ENCODE measurements around the gene SEMA3D.

The SEMA3D gene

GRCh38 chr7:85204496-85204895 is 17.6 kb upstream of the SEMA3D start:
- TF ChIP-seq POLR2A (IDR thresholded peaks at IDR 0.05; ENCODE audit: low read length) (no peak), GATA1 (IDR thresholded peaks at IDR 0.05; ENCODE audit: low read depth, low read length) (no peak)

DNA sequence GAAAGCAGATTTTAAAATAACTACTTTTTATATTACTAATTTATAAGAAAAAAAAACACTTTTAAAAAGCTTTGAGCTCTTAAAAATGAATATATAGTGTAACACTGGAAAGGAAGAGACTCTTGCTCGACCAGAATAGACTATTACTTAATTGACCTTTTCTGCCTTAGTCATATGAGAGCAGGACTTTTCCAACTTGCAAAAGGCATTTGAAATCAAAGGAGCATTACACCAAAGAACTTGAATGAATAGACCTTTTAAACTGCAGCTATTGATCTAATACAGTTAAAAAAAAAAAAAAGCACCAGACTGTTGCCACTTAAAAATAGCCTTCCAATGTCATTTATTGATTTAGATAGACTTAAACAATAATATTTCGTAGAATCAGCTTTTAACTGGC is 17.2 kb upstream of the SEMA3D start:
- DNase-seq = no peak
- TF ChIP-seq GATA1 (IDR thresholded peaks at IDR 0.05; ENCODE audit: low read depth, low read length) (no peak), POLR2A (IDR thresholded peaks at IDR 0.05; ENCODE audit: low read length) (no peak)

More at GRCh38 chr7:85204496-85204895, 17.6 kb upstream of the SEMA3D start:
- DNase-seq = no peak

GRCh38 chr7:85201209-85201608 is 14.4 kb upstream of the SEMA3D start:
- DNase-seq = no peak
- no peak for TF ChIP-seq GATA1 (IDR thresholded peaks at IDR 0.05; ENCODE audit: low read depth, low read length)
- TF ChIP-seq POLR2A (IDR thresholded peaks at IDR 0.05; ENCODE audit: low read length) = no peak

DNA sequence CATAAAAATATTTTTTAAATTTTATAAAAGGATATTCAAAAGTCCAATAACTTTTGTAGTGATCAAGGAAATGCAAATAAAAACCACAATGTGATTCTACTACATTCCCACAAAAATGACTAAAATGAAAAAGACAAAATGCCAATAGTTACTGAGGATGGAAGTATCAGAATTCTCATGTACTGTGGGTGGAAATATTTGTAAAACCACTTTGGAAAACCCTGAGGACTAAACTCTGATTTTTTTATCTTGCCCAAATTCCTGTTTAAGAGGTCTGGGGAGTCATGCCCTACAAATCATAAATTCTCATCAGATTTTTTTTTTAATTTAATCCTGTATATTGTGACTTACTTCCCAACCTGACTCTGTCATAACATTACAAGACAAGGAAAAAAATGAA is 9.8 kb upstream of the SEMA3D start:
- TF ChIP-seq POLR2A (IDR thresholded peaks at IDR 0.05; ENCODE audit: low read length) = no peak
- TF ChIP-seq GATA1 (IDR thresholded peaks at IDR 0.05; ENCODE audit: low read depth, low read length) = no peak

DNA sequence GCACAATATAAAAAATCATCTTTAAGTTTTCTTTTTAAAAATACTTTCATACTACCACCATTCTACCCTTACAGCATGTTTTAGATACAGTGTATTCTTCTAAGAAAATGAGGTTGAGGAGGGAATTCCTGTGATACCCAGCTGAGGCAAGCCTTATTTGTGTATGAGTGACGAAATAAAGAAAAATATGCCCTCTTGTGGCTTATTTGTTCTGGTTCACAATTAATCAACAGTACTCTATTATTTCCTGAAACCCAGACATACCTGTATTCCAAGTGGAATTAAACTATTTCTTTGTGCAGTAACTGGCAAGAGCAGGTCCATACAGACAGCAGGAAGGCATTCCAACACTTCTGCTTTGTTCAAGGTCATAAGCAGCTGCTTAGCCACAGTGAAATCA is 4.5 kb upstream of the SEMA3D start:
- no peak for DNase-seq
- TF ChIP-seq POLR2A (IDR thresholded peaks at IDR 0.05; ENCODE audit: low read length) = no peak
- no peak for TF ChIP-seq GATA1 (IDR thresholded peaks at IDR 0.05; ENCODE audit: low read depth, low read length)

More for the DNA sequence above, 9.8 kb upstream of the SEMA3D start:
- DNase-seq = no peak

- DNase-seq = no peak
These were observed 754 bp downstream of the SEMA3D start for GRCh38 chr7:85186083-85186520.

DNA sequence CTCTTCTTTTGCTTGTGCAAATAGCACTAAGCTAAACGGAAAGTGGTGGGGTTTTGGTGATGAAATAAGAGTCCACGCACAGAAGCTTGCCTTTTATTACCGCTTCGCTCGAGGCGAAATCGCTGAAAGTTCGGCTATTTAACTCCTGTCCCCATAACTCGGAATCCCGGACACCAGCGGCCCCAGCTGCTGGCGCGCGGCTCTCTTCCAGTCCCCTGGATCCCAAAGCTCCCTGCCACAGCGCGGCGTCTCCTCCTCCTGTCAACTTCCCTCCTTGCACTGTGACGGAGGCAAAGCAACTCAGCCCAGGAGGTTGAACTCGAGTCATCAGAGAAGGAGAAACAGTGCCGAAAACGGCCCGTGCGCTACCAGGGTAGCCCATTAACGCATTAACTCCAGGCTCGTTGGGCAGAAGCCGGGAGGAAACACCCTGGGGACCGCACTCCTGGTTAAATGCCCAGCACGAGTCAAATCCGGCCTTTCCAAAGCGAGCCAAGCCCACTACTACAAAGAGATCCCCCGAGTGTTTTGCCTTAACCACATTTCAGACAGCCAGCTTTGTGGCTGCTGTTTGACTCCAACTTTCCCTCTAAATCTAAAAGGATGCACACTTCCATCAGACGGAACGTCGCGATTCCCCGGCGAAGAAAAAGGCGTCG is 1.3 kb downstream of the SEMA3D start:
- TF ChIP-seq GATA1 (IDR thresholded peaks at IDR 0.05; ENCODE audit: low read depth, low read length) = no peak
- no peak for TF ChIP-seq POLR2A (IDR thresholded peaks at IDR 0.05; ENCODE audit: low read length)

More at GRCh38 chr7:85186083-85186520, 754 bp downstream of the SEMA3D start:
- TF ChIP-seq POLR2A (IDR thresholded peaks at IDR 0.05; ENCODE audit: low read length) (no peak), GATA1 (IDR thresholded peaks at IDR 0.05; ENCODE audit: low read depth, low read length) (no peak)

GRCh38 chr7:85184599-85185423 is 2.0 kb downstream of the SEMA3D start:
- TF ChIP-seq POLR2A (IDR thresholded peaks at IDR 0.05; ENCODE audit: low read length) = no peak
- DNase-seq = no peak

More for the DNA sequence above, 1.3 kb downstream of the SEMA3D start:
- DNase-seq = no peak

- no peak for TF ChIP-seq POLR2A (IDR thresholded peaks at IDR 0.05; ENCODE audit: low read length)
- TF ChIP-seq GATA1 (IDR thresholded peaks at IDR 0.05; ENCODE audit: low read depth, low read length) = no peak
- DNase-seq = no peak
These were observed 3.6 kb downstream of the SEMA3D start for GRCh38 chr7:85183296-85183695.

DNA sequence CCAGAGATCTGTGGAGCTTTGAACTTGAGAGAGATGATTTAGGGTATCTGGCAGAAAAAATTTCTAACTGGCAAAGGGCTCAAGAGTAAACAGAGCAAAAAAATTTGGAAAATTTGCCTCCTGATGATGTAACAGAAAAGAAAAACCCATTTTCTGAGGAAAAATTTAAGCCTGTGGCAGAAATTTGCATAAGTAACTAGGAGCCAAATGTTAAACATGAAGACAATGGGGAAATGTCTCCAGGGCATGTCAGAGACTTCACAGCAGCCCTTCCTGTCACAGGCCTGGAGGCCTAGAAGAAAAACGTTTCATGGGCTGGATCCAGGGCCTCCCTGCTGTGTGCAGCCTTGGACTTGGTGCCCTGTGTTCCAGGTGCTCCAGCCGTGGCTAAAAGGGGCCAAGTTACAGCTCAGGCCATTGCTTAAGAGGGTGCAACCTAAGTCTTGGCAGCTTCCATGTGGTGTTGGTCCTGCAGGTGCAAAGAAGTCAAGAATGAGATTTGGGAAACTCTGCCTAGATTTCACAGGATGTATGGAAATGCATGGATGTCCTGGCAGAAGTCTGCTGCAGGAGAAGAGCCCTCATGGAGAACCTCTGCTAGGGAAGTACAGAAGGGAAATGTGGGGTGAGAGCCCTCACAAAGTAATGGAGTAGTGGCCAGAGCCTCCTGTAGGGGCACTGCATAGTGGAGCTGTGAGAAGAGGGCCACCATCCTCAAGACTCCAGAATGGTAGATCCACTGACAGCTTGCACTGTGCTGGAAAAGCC is 8.1 kb downstream of the SEMA3D start:
- no peak for TF ChIP-seq GATA1 (IDR thresholded peaks at IDR 0.05; ENCODE audit: low read depth, low read length)
- no peak for TF ChIP-seq POLR2A (IDR thresholded peaks at IDR 0.05; ENCODE audit: low read length)
- no peak for DNase-seq

DNA sequence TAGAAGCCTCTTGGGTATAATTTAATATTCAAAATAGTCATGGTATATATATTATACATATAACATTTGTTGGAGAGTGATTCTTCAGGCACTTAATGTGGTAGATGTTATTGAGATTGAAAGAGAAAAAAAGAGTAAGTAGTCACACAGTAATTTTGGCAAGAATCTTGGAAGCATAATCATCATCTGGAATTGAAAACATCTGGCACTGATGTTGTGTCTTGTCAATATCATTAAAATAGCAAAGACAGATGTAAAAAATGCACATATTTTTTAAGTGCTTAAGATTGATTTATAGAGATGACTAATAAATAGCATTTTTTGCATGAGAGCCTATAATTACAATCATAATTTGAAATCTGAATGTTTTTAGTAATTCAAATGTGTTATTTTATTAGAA is 9.5 kb downstream of the SEMA3D start:
- DNase-seq = no peak
- no peak for TF ChIP-seq GATA1 (IDR thresholded peaks at IDR 0.05; ENCODE audit: low read depth, low read length)
- no peak for TF ChIP-seq POLR2A (IDR thresholded peaks at IDR 0.05; ENCODE audit: low read length)

DNA sequence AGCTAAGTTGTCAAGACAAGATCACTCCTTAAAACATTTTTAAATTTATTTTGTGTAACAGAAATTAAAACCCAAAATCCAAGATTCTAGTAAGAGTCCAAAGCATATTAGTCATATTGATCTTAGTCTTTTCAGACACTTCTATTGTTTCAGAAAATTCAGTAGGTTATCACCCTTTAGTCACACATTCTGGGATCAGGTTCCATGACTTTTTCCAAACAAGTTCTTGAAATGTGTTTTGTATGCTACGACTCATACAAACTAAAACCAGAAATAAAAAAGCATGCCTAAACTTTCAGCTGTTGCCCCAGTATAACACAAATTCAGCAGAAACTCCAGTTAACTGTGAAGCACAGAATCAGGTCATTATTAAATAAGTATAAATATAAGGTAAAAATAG is 10.7 kb downstream of the SEMA3D start:
- no peak for DNase-seq
- no peak for TF ChIP-seq GATA1 (IDR thresholded peaks at IDR 0.05; ENCODE audit: low read depth, low read length)
- no peak for TF ChIP-seq POLR2A (IDR thresholded peaks at IDR 0.05; ENCODE audit: low read length)

DNA sequence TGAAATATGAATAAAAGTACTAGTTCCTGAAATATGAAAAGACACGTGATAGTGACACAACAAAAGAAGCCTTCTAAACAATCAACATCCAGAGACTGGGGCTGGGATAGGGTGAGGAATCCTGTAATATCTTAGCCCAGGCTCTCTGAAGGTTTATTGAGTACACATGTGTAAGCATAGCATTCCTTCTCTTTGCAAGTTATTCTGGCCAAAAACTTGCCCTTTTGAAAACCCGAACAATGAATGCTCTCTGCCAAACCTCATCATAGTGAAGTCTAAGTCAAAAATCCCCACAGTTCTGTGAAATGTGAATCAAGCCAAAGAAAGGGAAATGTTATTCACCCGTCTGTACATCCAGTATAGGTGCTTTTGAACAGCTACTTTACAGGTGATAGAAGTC is 11.6 kb downstream of the SEMA3D start:
- TF ChIP-seq POLR2A (IDR thresholded peaks at IDR 0.05; ENCODE audit: low read length) = no peak
- TF ChIP-seq GATA1 (IDR thresholded peaks at IDR 0.05; ENCODE audit: low read depth, low read length) = no peak
- no peak for DNase-seq

DNA sequence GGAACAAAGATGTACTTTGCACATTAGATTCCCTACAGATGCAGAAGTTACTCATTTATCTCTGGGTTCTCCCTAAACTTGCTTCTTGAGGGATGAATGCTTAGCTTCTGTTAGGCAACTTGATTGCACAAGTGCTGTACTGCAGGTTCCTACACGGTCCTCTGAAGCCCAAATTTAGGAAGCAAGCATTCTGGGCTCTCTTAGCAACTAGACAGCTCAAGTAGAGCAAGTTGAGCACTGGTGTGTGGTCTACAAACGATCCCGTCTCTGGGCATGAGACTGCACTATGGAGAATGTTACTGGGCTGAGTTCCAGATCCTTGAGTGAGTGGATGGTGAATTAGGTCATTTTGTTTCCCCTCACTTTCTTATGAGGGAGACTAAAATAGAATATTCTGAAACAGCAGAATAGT is 14.3 kb downstream of the SEMA3D start:
- DNase-seq = no peak
- no peak for TF ChIP-seq GATA1 (IDR thresholded peaks at IDR 0.05; ENCODE audit: low read depth, low read length)
- no peak for TF ChIP-seq POLR2A (IDR thresholded peaks at IDR 0.05; ENCODE audit: low read length)
